Ascending aorta (tissue), 2 donors: ENCODE measurements around the gene SEM1. TPM values are rescaled to one million over a fixed set of nuclear protein-coding genes. Genes with fewer than 3 reads are reported as not detected.
"Not testable (repeated sequence)": the region's sequence is repeated elsewhere in the genome, so short reads cannot be mapped to it uniquely, and the experiment has no call there.

Source experiments
- DNase-seq, 2 donors: peaks; one replicate each; pipeline ENCODE4 v3.0.0-alpha.2; 2019; ENCODE audit warnings: low spot score in 2 of 2
- H3K27ac ChIP-seq, 2 donors: fragments of 200-600 bp; sonication (generic); one replicate each; pipeline ENCODE4 v1.5.1; 2016 to 2017; ENCODE audit warnings: mild to moderate bottlenecking in 1 of 2
- H3K27me3 ChIP-seq: fragments of 200-600 bp; sonication (generic); one replicate; pipeline ENCODE4 v1.5.1; 2017
- H3K36me3 ChIP-seq, 2 donors: fragments of 200-600 bp; sonication (generic); one replicate each; pipeline ENCODE4 v1.5.1; 2016
- H3K4me1 ChIP-seq, 2 donors: fragments of 200-600 bp; sonication (generic); one replicate each; pipeline ENCODE4 v1.5.1; 2016 to 2017; ENCODE audit warnings: mild to moderate bottlenecking in 1 of 2
- H3K4me3 ChIP-seq, 2 donors: fragments of 200-600 bp; sonication (generic); one replicate each; pipeline ENCODE4 v1.5.1; 2016 to 2017; ENCODE audit warnings: mild to moderate bottlenecking in 1 of 2
- H3K9me3 ChIP-seq, 2 donors: fragments of 200-600 bp; sonication (generic); one replicate each; pipeline ENCODE4 v1.5.1; 2016
- intact Hi-C: fragments of 100-400 bp; cut with DNase I; formaldehyde crosslinking; loops from one replicate; pipeline ENCODE4 v1.15.1; 2023
- total RNA-seq: library from RNA; depleted of rRNA; stranded (reverse); fragments of >200 nt; gene quantifications from one replicate; pipeline ENCODE4 v1.1.0, GENCODE V29; 2016
- TF ChIP-seq, protein P1 (sequence below), 3 experiments: fragments of 200-600 bp in 2 of 3; fragments of 450-650 bp in 1 of 3; sonication (generic) in 2 of 3; IDR thresholded peaks; one replicate each; pipeline ENCODE4 v1.5.1; 2016 to 2019; ENCODE audit warnings: antibody characterized with exemption in 3 of 3, mild to moderate bottlenecking in 1 of 3, moderate library complexity in 1 of 3

SEM1 gene
- total RNA-seq, 1 donor from 2014 or later: 0.43 TPM

DNA sequence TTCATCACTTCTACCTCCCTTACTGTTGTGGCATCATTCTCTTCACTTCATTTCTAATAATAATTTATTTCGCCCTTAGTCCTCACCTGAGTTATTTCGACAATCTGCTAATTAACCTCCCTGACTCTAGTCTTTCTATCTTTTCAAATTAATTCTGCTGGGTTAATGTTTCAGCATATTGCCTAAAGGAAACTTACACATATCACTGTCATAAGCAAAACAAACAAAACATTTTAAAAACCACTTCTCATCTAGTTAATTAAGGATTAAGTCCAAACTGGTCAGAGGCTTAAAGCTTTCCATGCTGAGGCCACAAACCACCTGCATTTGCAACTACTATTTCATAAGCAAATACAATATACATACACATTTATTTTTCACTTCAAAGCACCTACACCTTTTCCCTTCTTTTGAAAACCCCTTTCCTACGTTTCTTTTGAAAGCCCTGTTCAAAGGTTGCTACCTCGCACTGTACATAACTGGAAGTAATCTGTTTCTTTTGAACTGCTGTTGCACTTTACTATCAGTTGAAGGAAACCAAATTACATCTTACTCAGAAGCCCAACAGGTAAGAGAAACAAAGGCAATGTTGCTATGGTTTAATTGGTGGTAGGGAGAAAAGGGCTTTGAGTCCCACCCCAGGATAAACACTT, 10.3 kb downstream of the SEM1 start:
- intact Hi-C loops: no loop called here
- H3K4me1 ChIP-seq: peaks cover 0 to 11% of the 10 kb centered on the region in 2 donors
- no peak overlapping the region for H3K27ac ChIP-seq
- peaks cover 0 to 2% of the 10 kb centered on the region in 2 donors for H3K36me3 ChIP-seq
- no peak overlapping the region for H3K4me3 ChIP-seq
- no peak for DNase-seq
- H3K27me3 ChIP-seq: no peaks in the 10 kb centered on the region
- H3K9me3 ChIP-seq: no peaks in the 10 kb centered on the region
- TF ChIP-seq, protein P1, sequence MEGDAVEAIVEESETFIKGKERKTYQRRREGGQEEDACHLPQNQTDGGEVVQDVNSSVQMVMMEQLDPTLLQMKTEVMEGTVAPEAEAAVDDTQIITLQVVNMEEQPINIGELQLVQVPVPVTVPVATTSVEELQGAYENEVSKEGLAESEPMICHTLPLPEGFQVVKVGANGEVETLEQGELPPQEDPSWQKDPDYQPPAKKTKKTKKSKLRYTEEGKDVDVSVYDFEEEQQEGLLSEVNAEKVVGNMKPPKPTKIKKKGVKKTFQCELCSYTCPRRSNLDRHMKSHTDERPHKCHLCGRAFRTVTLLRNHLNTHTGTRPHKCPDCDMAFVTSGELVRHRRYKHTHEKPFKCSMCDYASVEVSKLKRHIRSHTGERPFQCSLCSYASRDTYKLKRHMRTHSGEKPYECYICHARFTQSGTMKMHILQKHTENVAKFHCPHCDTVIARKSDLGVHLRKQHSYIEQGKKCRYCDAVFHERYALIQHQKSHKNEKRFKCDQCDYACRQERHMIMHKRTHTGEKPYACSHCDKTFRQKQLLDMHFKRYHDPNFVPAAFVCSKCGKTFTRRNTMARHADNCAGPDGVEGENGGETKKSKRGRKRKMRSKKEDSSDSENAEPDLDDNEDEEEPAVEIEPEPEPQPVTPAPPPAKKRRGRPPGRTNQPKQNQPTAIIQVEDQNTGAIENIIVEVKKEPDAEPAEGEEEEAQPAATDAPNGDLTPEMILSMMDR (IDR thresholded peaks at IDR 0.05): no peak

DNA sequence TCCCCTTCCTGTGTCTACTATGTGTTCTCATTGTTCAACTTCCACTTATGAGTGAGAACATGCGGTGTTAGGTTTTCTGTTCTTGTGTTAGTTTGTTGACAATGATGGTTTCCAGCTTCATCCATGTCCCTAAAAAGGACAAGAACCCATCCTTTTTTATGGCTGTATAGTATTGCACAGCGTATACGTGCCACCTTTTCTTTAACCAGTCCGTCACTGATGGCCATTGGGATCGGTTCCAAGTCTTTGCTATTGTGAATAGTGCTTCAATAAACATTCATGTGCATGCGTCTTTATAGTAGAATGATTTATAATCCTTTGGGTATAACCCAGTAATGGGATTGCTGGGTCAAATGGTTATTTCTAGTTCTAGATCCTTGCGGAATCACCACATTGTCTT, 11.2 kb downstream of the SEM1 start:
- intact Hi-C loops, H3K27ac ChIP-seq, H3K27me3 ChIP-seq, DNase-seq, H3K4me3 ChIP-seq, H3K9me3 ChIP-seq: not testable (repeated sequence)
- peaks cover 0 to 11% of the 10 kb centered on the region in 2 donors for H3K4me1 ChIP-seq
- peaks cover 0 to 11% of the 10 kb centered on the region in 2 donors for H3K36me3 ChIP-seq

DNA sequence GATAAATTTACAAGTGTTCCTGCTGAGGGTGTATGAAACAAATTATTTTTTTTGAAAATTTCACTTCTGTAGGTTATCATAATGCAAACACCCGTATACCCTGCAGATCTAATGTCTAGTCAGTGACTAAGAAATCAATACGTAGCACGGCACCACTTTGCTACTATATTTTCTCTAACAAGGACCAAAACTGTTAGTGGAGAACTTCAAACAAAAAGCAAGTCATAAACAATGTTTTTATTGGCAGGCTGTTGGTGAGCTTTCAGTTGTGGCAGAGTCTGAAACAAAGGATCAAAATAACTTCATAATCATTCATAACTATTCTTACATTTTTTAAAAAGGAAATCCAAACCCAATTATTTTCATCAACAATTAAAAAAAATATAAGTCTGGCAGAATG, 11.8 kb downstream of the SEM1 start:
- no peak for DNase-seq
- H3K27ac ChIP-seq: no peak overlapping the region
- peaks cover 0 to 11% of the 10 kb centered on the region in 2 donors for H3K4me1 ChIP-seq
- H3K9me3 ChIP-seq: no peaks in the 10 kb centered on the region
- H3K27me3 ChIP-seq: no peaks in the 10 kb centered on the region
- H3K36me3 ChIP-seq: peaks cover 0 to 18% of the 10 kb centered on the region in 2 donors
- no peak overlapping the region for H3K4me3 ChIP-seq
- TF ChIP-seq, protein P1 (IDR thresholded peaks at IDR 0.05): no peak
- intact Hi-C loops: no loop called here

- intact Hi-C loops: no loop called here
- H3K9me3 ChIP-seq: no peaks in the 10 kb centered on the region
- peaks cover 0 to 11% of the 10 kb centered on the region in 2 donors for H3K4me1 ChIP-seq
Observed at GRCh38 chr7:96695581-96695980, 14.1 kb downstream of the SEM1 start.

GRCh38 chr7:96694082-96694481, 15.6 kb downstream of the SEM1 start:
- Histone ChIP-seq H3K27ac (no peak overlapping the region), H3K4me3 (no peak overlapping the region), H3K27me3 (no peaks in the 10 kb centered on the region), H3K4me1 (peaks cover 0 to 11% of the 10 kb centered on the region in 2 donors), H3K36me3 (peaks cover 5 to 25% of the 10 kb centered on the region in 2 donors), H3K9me3 (no peaks in the 10 kb centered on the region)
- TF ChIP-seq, protein P1 (IDR thresholded peaks at IDR 0.05): no peak
- no peak for DNase-seq
- intact Hi-C loops: no loop called here

More at GRCh38 chr7:96695581-96695980, 14.1 kb downstream of the SEM1 start:
- no peak for DNase-seq
- Histone ChIP-seq H3K27ac (no peak overlapping the region), H3K27me3 (no peaks in the 10 kb centered on the region), H3K4me3 (no peak overlapping the region), H3K36me3 (peaks cover 5 to 25% of the 10 kb centered on the region in 2 donors)
- TF ChIP-seq, protein P1 (IDR thresholded peaks at IDR 0.05): no peak

DNA sequence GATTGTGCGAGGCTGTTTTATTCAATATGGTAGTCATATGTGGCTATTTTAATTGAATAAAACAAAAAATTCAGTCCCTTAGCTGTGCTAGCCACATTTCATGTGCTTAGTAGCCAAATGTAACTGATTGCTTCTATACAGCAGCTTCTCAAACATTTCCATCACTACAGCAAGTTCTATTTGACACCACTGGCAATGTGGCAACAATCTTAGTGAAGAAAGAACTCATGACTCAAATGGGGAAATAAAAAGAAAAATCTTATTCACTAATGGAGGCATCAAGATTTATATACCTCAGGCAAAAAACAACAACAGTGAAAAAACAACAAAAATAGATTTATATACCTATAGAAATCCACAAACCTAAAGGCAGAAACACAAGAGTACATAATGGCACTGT, 17.9 kb downstream of the SEM1 start:
- Histone ChIP-seq H3K27ac (no peak overlapping the region), H3K36me3 (peaks cover 8 to 31% of the 10 kb centered on the region in 2 donors), H3K4me1 (peaks cover 0 to 2% of the 10 kb centered on the region in 2 donors), H3K27me3 (no peaks in the 10 kb centered on the region), H3K9me3 (no peaks in the 10 kb centered on the region), H3K4me3 (no peak overlapping the region)
- DNase-seq: no peak
- TF ChIP-seq, protein P1 (IDR thresholded peaks at IDR 0.05): no peak
- intact Hi-C loops: no loop called here
